Loucy (cell line): ENCODE data around the gene SMOC2.
"Not testable (repeated sequence)": the region's sequence is repeated elsewhere in the genome, so short reads cannot be mapped to it uniquely, and the experiment has no call there.

Experiments used
- H2AFZ ChIP-seq: fragments of 200-600 bp; sonication (generic); 2 replicates; pipeline ENCODE4 v1.6.0; 2016; ENCODE audit warnings: antibody characterized with exemption, mild to moderate bottlenecking, low read length, moderate library complexity
- H3F3A ChIP-seq: fragments of 200-600 bp; 2 replicates; pipeline ENCODE4 v1.6.0; 2016; ENCODE audit warnings: antibody characterized with exemption, low read depth, mild to moderate bottlenecking
- H3K27me3 ChIP-seq: fragments of 200-600 bp; sonication (generic); 2 replicates; pipeline ENCODE4 v1.6.1; 2014; ENCODE audit warnings: low read length, mild to moderate bottlenecking; ENCODE audit not compliant: insufficient read depth, poor library complexity, severe bottlenecking
- H3K36me3 ChIP-seq: fragments of 200-600 bp; sonication (generic); 2 replicates; pipeline ENCODE4 v1.6.1; 2016; ENCODE audit warnings: low read length; ENCODE audit not compliant: insufficient read depth
- H3K4me1 ChIP-seq: fragments of 200-600 bp; sonication (generic); 2 replicates; pipeline ENCODE4 v1.5.1; 2014; ENCODE audit warnings: low read length, mild to moderate bottlenecking; ENCODE audit not compliant: insufficient read depth, poor library complexity, severe bottlenecking
- H3K4me2 ChIP-seq: fragments of 200-600 bp; sonication (generic); 2 replicates; pipeline ENCODE4 v1.6.0; 2014; ENCODE audit warnings: antibody characterized with exemption, low read length, low read depth, mild to moderate bottlenecking; ENCODE audit not compliant: poor library complexity, severe bottlenecking
- H3K4me3 ChIP-seq: fragments of 200-600 bp; sonication (generic); 2 replicates; pipeline ENCODE4 v1.5.1; 2014; ENCODE audit warnings: low read length, mild to moderate bottlenecking, mixed read lengths; ENCODE audit not compliant: poor library complexity, severe bottlenecking
- H3K79me2 ChIP-seq: fragments of 200-600 bp; sonication (generic); 2 replicates; pipeline ENCODE4 v1.6.1; 2014; ENCODE audit warnings: low read length; ENCODE audit not compliant: insufficient read depth
- H3K9ac ChIP-seq: fragments of 200-600 bp; sonication (generic); 2 replicates; pipeline ENCODE4 v1.6.0; 2014; ENCODE audit warnings: mild to moderate bottlenecking, low read depth, low read length, moderate library complexity; ENCODE audit not compliant: poor library complexity, severe bottlenecking
- H3K9me2 ChIP-seq: fragments of 200-600 bp; sonication (generic); replicated peaks from 2 replicates; pipeline ENCODE4 v1.6.1; 2016; ENCODE audit warnings: low read depth, low read length, mixed read lengths
- H3K9me3 ChIP-seq: fragments of 200-600 bp; sonication (generic); 2 replicates; pipeline ENCODE4 v1.6.1; 2014; ENCODE audit warnings: mild to moderate bottlenecking, antibody characterized with exemption, low read length, low read depth; ENCODE audit not compliant: insufficient read depth
- H4K20me1 ChIP-seq: fragments of 200-600 bp; sonication (generic); 2 replicates; pipeline ENCODE4 v1.6.0; 2014; ENCODE audit warnings: antibody characterized with exemption, low read length, mild to moderate bottlenecking; ENCODE audit not compliant: insufficient read depth, poor library complexity, severe bottlenecking
- CTCF ChIP-seq: fragments of 200-600 bp; sonication (generic); conservative IDR thresholded peaks from 2 replicates; pipeline ENCODE4 v1.5.1; 2014; ENCODE audit warnings: mild to moderate bottlenecking, antibody characterized with exemption, low read length
- EZH2phosphoT487 ChIP-seq: fragments of 200-600 bp; IDR thresholded peaks from 2 replicates; pipeline ENCODE4 v1.6.1; 2018; ENCODE audit warnings: antibody characterized with exemption, mild to moderate bottlenecking, moderate library complexity, borderline replicate concordance

SMOC2 gene

GRCh38 chr6:168691774-168692173 lies 250.8 kb downstream of the SMOC2 start:
- Histone ChIP-seq H4K20me1 (no peaks in the 10 kb centered on the region), H3K36me3 (no peaks in the 10 kb centered on the region), H3K79me2 (no peaks in the 10 kb centered on the region), H2AFZ (no peak overlapping the region), H3K9me2 (no peaks in the 10 kb centered on the region), H3K4me2 (no peak overlapping the region), H3K27me3 (no peaks in the 10 kb centered on the region), H3F3A (no peaks in the 10 kb centered on the region), H3K9me3 (peaks cover 9% of the 10 kb centered on the region), H3K4me3 (no peak overlapping the region), H3K4me1 (no peaks in the 10 kb centered on the region), H3K9ac (no peak overlapping the region)
- TF ChIP-seq EZH2phosphoT487 (no peak), CTCF (no peak)

GRCh38 chr6:168692193-168692914 lies 251.4 kb downstream of the SMOC2 start:
- TF ChIP-seq EZH2phosphoT487 (no peak), CTCF (no peak)
- H3K27me3 ChIP-seq = no peaks in the 10 kb centered on the region
- peaks cover 9% of the 10 kb centered on the region for H3K9me3 ChIP-seq
- no peak overlapping the region for H3K4me3 ChIP-seq
- no peaks in the 10 kb centered on the region for H3K4me1 ChIP-seq
- H3K36me3 ChIP-seq = no peaks in the 10 kb centered on the region
- no peaks in the 10 kb centered on the region for H3K9me2 ChIP-seq
- no peaks in the 10 kb centered on the region for H3F3A ChIP-seq
- no peaks in the 10 kb centered on the region for H3K79me2 ChIP-seq
- no peak overlapping the region for H2AFZ ChIP-seq
- H4K20me1 ChIP-seq = no peaks in the 10 kb centered on the region
- no peak overlapping the region for H3K9ac ChIP-seq
- no peak overlapping the region for H3K4me2 ChIP-seq

DNA sequence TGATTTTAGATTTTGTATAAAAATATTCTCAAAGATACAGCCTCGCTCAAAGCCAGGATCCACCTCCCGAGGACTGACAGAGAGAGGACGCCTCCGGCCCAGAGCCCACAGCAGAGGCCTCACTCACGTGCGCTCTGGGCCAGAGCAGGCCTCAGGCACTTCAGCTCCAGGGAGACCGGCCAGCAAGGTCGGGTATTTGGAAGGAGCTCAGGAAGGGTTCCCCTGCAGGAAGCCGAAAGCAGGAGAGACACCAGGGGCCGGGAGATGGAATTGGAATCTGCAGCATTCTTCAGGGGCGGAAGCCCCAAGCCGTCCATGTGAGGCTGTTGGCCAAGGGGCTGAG lies 251.9 kb downstream of the SMOC2 start:
- H4K20me1 ChIP-seq, H3K9me3 ChIP-seq, H3K9me2 ChIP-seq: not testable (repeated sequence)

DNA sequence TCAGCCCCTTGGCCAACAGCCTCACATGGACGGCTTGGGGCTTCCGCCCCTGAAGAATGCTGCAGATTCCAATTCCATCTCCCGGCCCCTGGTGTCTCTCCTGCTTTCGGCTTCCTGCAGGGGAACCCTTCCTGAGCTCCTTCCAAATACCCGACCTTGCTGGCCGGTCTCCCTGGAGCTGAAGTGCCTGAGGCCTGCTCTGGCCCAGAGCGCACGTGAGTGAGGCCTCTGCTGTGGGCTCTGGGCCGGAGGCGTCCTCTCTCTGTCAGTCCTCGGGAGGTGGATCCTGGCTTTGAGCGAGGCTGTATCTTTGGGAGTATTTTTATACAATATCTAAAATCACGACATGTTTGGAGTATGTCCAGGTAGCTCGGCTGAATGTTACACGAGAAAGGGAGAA lies 253.8 kb downstream of the SMOC2 start:
- H3K4me2 ChIP-seq, H4K20me1 ChIP-seq, H3K4me3 ChIP-seq, H3K36me3 ChIP-seq, H3K4me1 ChIP-seq, H3K9ac ChIP-seq, H2AFZ ChIP-seq, H3F3A ChIP-seq, H3K79me2 ChIP-seq, H3K27me3 ChIP-seq, H3K9me2 ChIP-seq: not testable (repeated sequence)
- peaks cover 11% of the 10 kb centered on the region for H3K9me3 ChIP-seq

More for the DNA sequence above, 251.9 kb downstream of the SMOC2 start:
- H3K36me3 ChIP-seq, H3K9ac ChIP-seq, H3K4me2 ChIP-seq, H2AFZ ChIP-seq, H3F3A ChIP-seq, H3K27me3 ChIP-seq, H3K79me2 ChIP-seq, H3K4me1 ChIP-seq, H3K4me3 ChIP-seq: not testable (repeated sequence)
